ENCODE measurements around the gene NFKBIZ. TPM values are rescaled to one million over a fixed set of nuclear protein-coding genes. Genes with fewer than 3 reads are reported as not detected.

NFKBIZ gene
- polyA plus RNA-seq, 1 of the 3 experiments (the other 2 are of a cell fraction): 59.9 TPM

DNA sequence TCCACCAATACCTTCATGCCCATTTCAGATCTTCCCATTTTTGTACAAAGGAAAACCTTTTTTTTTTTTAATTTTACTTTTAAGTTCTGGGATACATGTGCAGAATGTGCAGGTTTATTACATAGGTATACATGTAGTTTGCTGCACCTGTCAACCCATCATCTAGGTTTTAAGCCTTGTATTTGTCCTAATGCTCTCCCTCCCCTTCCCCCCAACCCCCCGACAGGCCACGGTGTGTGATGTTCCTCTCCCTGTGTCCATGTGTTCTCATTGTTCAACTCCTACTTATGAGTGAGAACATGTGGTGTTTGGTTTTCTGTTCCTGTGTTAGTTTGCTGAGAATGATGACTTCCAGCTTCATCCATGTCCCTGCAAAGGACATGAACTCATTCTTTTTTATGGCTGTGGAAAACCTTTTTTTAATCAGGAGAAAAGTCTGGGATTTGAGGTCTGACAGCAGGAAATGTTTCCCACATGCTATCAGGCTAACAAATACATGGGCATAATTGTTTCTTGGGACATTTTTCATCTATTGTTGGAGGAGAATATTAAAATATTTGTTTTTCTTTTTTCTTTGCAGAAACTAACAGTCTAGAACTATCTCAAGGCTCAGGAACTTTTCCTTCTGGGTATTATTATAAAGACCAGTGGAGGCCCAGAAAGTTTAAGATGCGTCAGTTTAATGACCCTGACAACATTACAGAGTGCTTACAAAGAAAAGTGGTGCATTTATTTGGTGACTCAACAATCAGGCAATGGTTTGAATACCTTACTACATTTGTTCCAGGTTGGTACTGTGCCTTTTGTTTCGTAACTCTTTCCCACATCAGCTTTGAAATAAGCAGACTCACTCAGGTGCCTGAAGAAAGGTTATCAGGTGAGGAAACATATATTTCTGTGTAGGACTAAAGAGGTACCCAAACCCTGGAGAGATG is 32.8 kb upstream of the NFKBIZ start:
- no peaks in the 10 kb centered on the region for H3K9me3 ChIP-seq
- peaks cover 0 to 3% of the 10 kb centered on the region in 2 experiments; a peak in 3 of 4 replicates for H3K4me1 ChIP-seq (ENCODE audit: control insufficient read depth in 1 of 2, insufficient read depth in 2 of 2, low read depth in 1 of 2, low read length in 1 of 2)
- WGBS (ENCODE audit: low lambda C conversion rate): 95% methylated on average over 4 of the region's 4 CpGs
- CTCF ChIA-PET: interaction anchor here (0.7 to 2.6 kb wide), 7 partner anchors 8 to 719 kb away, joined by 3 to 18 read pairs (median 8); no protein-coding TSS in a partner anchor
- H3F3A ChIP-seq (replicated peaks; ENCODE audit: insufficient read depth): no peaks in the 10 kb centered on the region
- peak overlapping the region in 1 of 2 experiments; percentile 16; a peak in 2 of 4 replicates for H3K27ac ChIP-seq (ENCODE audit: low read depth in 2 of 2, low read length in 1 of 2)
- peaks cover 22 to 25% of the 10 kb centered on the region in 2 experiments for H3K36me3 ChIP-seq (replicated peaks in 1 of 2; ENCODE audit: control insufficient read depth in 1 of 2, insufficient read depth in 2 of 2, low read length in 1 of 2)
- H4K20me1 ChIP-seq (ENCODE audit: insufficient read depth): no peaks in the 10 kb centered on the region
- POLR2A ChIA-PET: no interaction called here
- no peak overlapping the region for H2AFZ ChIP-seq (ENCODE audit: low read depth)
- no peaks in the 10 kb centered on the region for H3K9me2 ChIP-seq
- TF ChIP-seq, protein P1, sequence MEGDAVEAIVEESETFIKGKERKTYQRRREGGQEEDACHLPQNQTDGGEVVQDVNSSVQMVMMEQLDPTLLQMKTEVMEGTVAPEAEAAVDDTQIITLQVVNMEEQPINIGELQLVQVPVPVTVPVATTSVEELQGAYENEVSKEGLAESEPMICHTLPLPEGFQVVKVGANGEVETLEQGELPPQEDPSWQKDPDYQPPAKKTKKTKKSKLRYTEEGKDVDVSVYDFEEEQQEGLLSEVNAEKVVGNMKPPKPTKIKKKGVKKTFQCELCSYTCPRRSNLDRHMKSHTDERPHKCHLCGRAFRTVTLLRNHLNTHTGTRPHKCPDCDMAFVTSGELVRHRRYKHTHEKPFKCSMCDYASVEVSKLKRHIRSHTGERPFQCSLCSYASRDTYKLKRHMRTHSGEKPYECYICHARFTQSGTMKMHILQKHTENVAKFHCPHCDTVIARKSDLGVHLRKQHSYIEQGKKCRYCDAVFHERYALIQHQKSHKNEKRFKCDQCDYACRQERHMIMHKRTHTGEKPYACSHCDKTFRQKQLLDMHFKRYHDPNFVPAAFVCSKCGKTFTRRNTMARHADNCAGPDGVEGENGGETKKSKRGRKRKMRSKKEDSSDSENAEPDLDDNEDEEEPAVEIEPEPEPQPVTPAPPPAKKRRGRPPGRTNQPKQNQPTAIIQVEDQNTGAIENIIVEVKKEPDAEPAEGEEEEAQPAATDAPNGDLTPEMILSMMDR (IDR thresholded peaks at IDR 0.05): no peak
- no peak for TF ChIP-seq NRF1 (IDR thresholded peaks at IDR 0.05; ENCODE audit: low read depth, low read length)
- no peak for TF ChIP-seq FOXM1 (IDR thresholded peaks at IDR 0.05; ENCODE audit: low read depth)
- TF ChIP-seq TAF1 (IDR thresholded peaks at IDR 0.05; ENCODE audit: borderline replicate concordance, low read depth, low read length): no peak
- TF ChIP-seq SMC3 (IDR thresholded peaks at IDR 0.05; ENCODE audit: low read depth, low read length): no peak
- no peak for TF ChIP-seq YY1 (IDR thresholded peaks at IDR 0.05; ENCODE audit: low read depth)
- TF ChIP-seq RXRA (IDR thresholded peaks at IDR 0.05; ENCODE audit: borderline replicate concordance, low read depth): no peak
- no peak for TF ChIP-seq SIN3A (IDR thresholded peaks at IDR 0.05; ENCODE audit: borderline replicate concordance, low read depth, low read length)
- TF ChIP-seq GATA2 (CRISPR knock-in tag; IDR thresholded peaks at IDR 0.05): no peak
- TF ChIP-seq, protein P2, sequence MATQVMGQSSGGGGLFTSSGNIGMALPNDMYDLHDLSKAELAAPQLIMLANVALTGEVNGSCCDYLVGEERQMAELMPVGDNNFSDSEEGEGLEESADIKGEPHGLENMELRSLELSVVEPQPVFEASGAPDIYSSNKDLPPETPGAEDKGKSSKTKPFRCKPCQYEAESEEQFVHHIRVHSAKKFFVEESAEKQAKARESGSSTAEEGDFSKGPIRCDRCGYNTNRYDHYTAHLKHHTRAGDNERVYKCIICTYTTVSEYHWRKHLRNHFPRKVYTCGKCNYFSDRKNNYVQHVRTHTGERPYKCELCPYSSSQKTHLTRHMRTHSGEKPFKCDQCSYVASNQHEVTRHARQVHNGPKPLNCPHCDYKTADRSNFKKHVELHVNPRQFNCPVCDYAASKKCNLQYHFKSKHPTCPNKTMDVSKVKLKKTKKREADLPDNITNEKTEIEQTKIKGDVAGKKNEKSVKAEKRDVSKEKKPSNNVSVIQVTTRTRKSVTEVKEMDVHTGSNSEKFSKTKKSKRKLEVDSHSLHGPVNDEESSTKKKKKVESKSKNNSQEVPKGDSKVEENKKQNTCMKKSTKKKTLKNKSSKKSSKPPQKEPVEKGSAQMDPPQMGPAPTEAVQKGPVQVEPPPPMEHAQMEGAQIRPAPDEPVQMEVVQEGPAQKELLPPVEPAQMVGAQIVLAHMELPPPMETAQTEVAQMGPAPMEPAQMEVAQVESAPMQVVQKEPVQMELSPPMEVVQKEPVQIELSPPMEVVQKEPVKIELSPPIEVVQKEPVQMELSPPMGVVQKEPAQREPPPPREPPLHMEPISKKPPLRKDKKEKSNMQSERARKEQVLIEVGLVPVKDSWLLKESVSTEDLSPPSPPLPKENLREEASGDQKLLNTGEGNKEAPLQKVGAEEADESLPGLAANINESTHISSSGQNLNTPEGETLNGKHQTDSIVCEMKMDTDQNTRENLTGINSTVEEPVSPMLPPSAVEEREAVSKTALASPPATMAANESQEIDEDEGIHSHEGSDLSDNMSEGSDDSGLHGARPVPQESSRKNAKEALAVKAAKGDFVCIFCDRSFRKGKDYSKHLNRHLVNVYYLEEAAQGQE (IDR thresholded peaks at IDR 0.05; ENCODE audit: low read depth, low read length): no peak
- TF ChIP-seq TEAD4 (IDR thresholded peaks at IDR 0.05; ENCODE audit: borderline replicate concordance, insufficient read depth): no peak
- TF ChIP-seq FOXJ3 (CRISPR knock-in tag; IDR thresholded peaks at IDR 0.05): no peak
- no peak for TF ChIP-seq CHD2 (IDR thresholded peaks at IDR 0.05; ENCODE audit: low read length, partially characterized antibody)
- H3K4me2 ChIP-seq: no peak overlapping the region
- H3K27me3 ChIP-seq (ENCODE audit: insufficient read depth): no peaks in the 10 kb centered on the region
- no peak overlapping the region for H3K4me3 ChIP-seq (ENCODE audit: low read depth in 2 of 2, low read length in 1 of 2)
- no peak overlapping the region for H3K9ac ChIP-seq
- no peak for DNase-seq
- H3K79me2 ChIP-seq (ENCODE audit: insufficient read depth): no peaks in the 10 kb centered on the region

Measured in SK-N-SH (cell line).